A549 (cell line): ENCODE results near the gene CALN1. TPM values are rescaled to one million over a fixed set of nuclear protein-coding genes. Genes with fewer than 3 reads are reported as not detected.

Experiments used
- ATAC-seq, 2 experiments: fragments of 200-7000 bp in 1 of 2; fragments of >200 bp in 1 of 2; cut with Nextera tagmentation in 1 of 2; cut with Tn5 transposase in 1 of 2; 3 replicates each; pipeline versions ENCODE4 v1.8.0 to v1.9.1; 2018 to 2020; ENCODE audit warnings: mild to moderate bottlenecking in 1 of 2, moderate library complexity in 1 of 2
- CTCF ChIA-PET: fragments of 300-600 bp; sonication (Branson Sonifier 250); formaldehyde crosslinking; extraction: SDS; loops from one replicate; lab custom pipeline; 2021; ENCODE audit warnings: antibody characterized with exemption, inconsistent platforms; lab: Yijun Ruan, JAX
- POLR2A ChIA-PET: fragments of 350-600 bp; formaldehyde crosslinking; extraction: SDS; loops from one replicate; lab custom pipeline; 2021; ENCODE audit warnings: antibody characterized with exemption, inconsistent platforms; lab: Yijun Ruan, JAX
- DNase-seq, 2 experiments: peaks; one replicate each; pipeline versions ENCODE4 v3.0.0 to v3.0.0-alpha.2; 2011 to 2016; ENCODE audit warnings: low read depth in 1 of 2, low spot score in 1 of 2
- FAIRE-seq: peaks from 2 replicates; lab custom pipeline; 2011; peaks lifted over from hg19 to GRCh38; lab: Jason Lieb, UNC
- H3K27ac ChIP-seq, 2 experiments: fragments of >200 bp; sonication (Bioruptor Twin); formaldehyde crosslinking; 3 replicates each; pipeline ENCODE4 v1.5.1; 2016 to 2017
- H3K4me1 ChIP-seq: fragments of >200 bp; sonication (Bioruptor Twin); formaldehyde crosslinking; 3 replicates; pipeline ENCODE4 v1.6.1; 2016
- H3K4me2 ChIP-seq: fragments of >200 bp; sonication (Bioruptor Twin); formaldehyde crosslinking; 3 replicates; pipeline ENCODE4 v1.6.1; 2016
- H3K4me3 ChIP-seq: fragments of >200 bp; sonication (Bioruptor Twin); formaldehyde crosslinking; 3 replicates; pipeline ENCODE4 v1.5.1; 2016
- H3K9me3 ChIP-seq: fragments of >200 bp; sonication (Bioruptor Twin); formaldehyde crosslinking; 3 replicates; pipeline ENCODE4 v1.6.1; 2016
- CBX2 ChIP-seq: fragments of 200-600 bp; sonication (generic); IDR thresholded peaks from 2 replicates; pipeline ENCODE4 v1.6.1; 2016; ENCODE audit warnings: low read depth, mild to moderate bottlenecking, borderline replicate concordance
- CHD4 ChIP-seq: fragments of 200-600 bp; sonication (generic); IDR thresholded peaks from 2 replicates; pipeline ENCODE4 v1.6.1; 2016; ENCODE audit warnings: antibody characterized with exemption, mild to moderate bottlenecking, borderline replicate concordance
- EHMT2 ChIP-seq: fragments of 200-600 bp; sonication (generic); IDR thresholded peaks from 2 replicates; pipeline ENCODE4 v1.6.1; 2016; ENCODE audit warnings: antibody characterized with exemption, low read depth, mild to moderate bottlenecking, moderate library complexity
- FOSB ChIP-seq: fragments of 250-450 bp; sonication (Bioruptor Pico); IDR thresholded peaks from 2 replicates; pipeline ENCODE4 v1.5.0; 2020; ENCODE audit warnings: mild to moderate bottlenecking, moderate library complexity
- FOSL2 ChIP-seq, 2 experiments: fragments of 450-650 bp in 1 of 2; fragments of >200 bp in 1 of 2; sonication (Bioruptor Twin) in 1 of 2; formaldehyde crosslinking; IDR thresholded peaks; 2 replicates each; pipeline versions ENCODE4 v1.5.0 to v1.6.1; 2016 to 2020; ENCODE audit warnings: mild to moderate bottlenecking in 1 of 2, moderate library complexity in 1 of 2
- GATA3 ChIP-seq: IDR thresholded peaks from 2 replicates; pipeline ENCODE4 v1.6.1; 2012; ENCODE audit warnings: borderline replicate concordance
- HDAC2 ChIP-seq: fragments of 200-600 bp; sonication (generic); IDR thresholded peaks from 2 replicates; pipeline ENCODE4 v1.6.1; 2016
- HOXA7 ChIP-seq: fragments of 250-450 bp; sonication (Bioruptor Pico); IDR thresholded peaks from 2 replicates; pipeline ENCODE4 v1.5.0; 2020; ENCODE audit warnings: mild to moderate bottlenecking, moderate library complexity
- HOXB13 ChIP-seq: fragments of 250-450 bp; sonication (Bioruptor Pico); IDR thresholded peaks from 2 replicates; pipeline ENCODE4 v1.5.0; 2020; ENCODE audit warnings: low read depth, mild to moderate bottlenecking, moderate library complexity
- HOXB5 ChIP-seq: fragments of 250-450 bp; sonication (Bioruptor Pico); IDR thresholded peaks from 2 replicates; pipeline ENCODE4 v1.5.0; 2020; ENCODE audit warnings: mild to moderate bottlenecking, moderate library complexity
- JUN ChIP-seq, 2 experiments: fragments of >200 bp; sonication (Bioruptor Twin); formaldehyde crosslinking; IDR thresholded peaks; 2 replicates in 1 of 2; 3 replicates in 1 of 2; pipeline ENCODE4 v1.6.1; 2016 to 2017
- JUNB ChIP-seq: fragments of >200 bp; sonication (Bioruptor Twin); formaldehyde crosslinking; IDR thresholded peaks from 2 replicates; pipeline ENCODE4 v1.6.1; 2016
- KDM1A ChIP-seq: fragments of 200-600 bp; sonication (generic); IDR thresholded peaks from 2 replicates; pipeline ENCODE4 v1.6.1; 2016; ENCODE audit warnings: low read depth, mild to moderate bottlenecking
- MAFK ChIP-seq: fragments of 450-650 bp; IDR thresholded peaks from 2 replicates; pipeline ENCODE4 v1.6.1; 2014; ENCODE audit not compliant: partially characterized antibody
- MAZ ChIP-seq: fragments of 150-350 bp; IDR thresholded peaks from 2 replicates; pipeline ENCODE4 v1.6.1; 2014; ENCODE audit warnings: antibody characterized with exemption, low read depth, low read length, borderline replicate concordance
- NFE2L2 ChIP-seq: fragments of 150-350 bp; conservative IDR thresholded peaks from 2 replicates; pipeline ENCODE4 v1.6.1; 2014; ENCODE audit warnings: low read length
- NR3C1 ChIP-seq: fragments of >200 bp; sonication (Bioruptor Twin); formaldehyde crosslinking; IDR thresholded peaks from 3 replicates; pipeline ENCODE4 v1.6.1; 2017
- PBX3 ChIP-seq: IDR thresholded peaks from 2 replicates; pipeline ENCODE4 v1.6.1; 2012
- POLR2A ChIP-seq: IDR thresholded peaks from 2 replicates; pipeline ENCODE4 v1.6.1; 2012; ENCODE audit warnings: mild to moderate bottlenecking, low read length
- RFX5 ChIP-seq: fragments of 450-650 bp; IDR thresholded peaks from 2 replicates; pipeline ENCODE4 v1.7.1; 2014; ENCODE audit warnings: antibody characterized with exemption, mild to moderate bottlenecking, moderate library complexity
- RNF2 ChIP-seq: fragments of 200-600 bp; sonication (generic); IDR thresholded peaks from 2 replicates; pipeline ENCODE4 v1.6.1; 2016; ENCODE audit warnings: low read depth, mild to moderate bottlenecking, antibody characterized with exemption, moderate library complexity, borderline replicate concordance
- SMC3 ChIP-seq: fragments of >200 bp; sonication (Bioruptor Twin); formaldehyde crosslinking; IDR thresholded peaks from 3 replicates; pipeline ENCODE4 v1.6.1; 2018; ENCODE audit warnings: inconsistent platforms
- TFCP2L1 ChIP-seq: fragments of 250-450 bp; sonication (Bioruptor Pico); IDR thresholded peaks from 2 replicates; pipeline ENCODE4 v1.5.0; 2021; ENCODE audit warnings: mild to moderate bottlenecking
- TP53 ChIP-seq: fragments of 250-450 bp; sonication (Bioruptor Pico); IDR thresholded peaks from 2 replicates; pipeline ENCODE4 v1.5.0; 2021; ENCODE audit warnings: mild to moderate bottlenecking, moderate library complexity
- ZFP36 ChIP-seq: fragments of 450-650 bp; IDR thresholded peaks from 2 replicates; pipeline ENCODE4 v1.6.1; 2014; ENCODE audit warnings: borderline replicate concordance; ENCODE audit not compliant: partially characterized antibody
- ZNF302 ChIP-seq: fragments of 250-450 bp; sonication (Bioruptor Pico); IDR thresholded peaks from 2 replicates; pipeline ENCODE4 v1.9.0; 2021; ENCODE audit warnings: inconsistent platforms, mild to moderate bottlenecking, moderate library complexity
- WGBS: methylation state at CpG from one replicate; pipeline ENCODE4 v1.1.6; 2017; ENCODE audit errors: missing lambda C conversion rate; 5-methylcytosine and 5-hydroxymethylcytosine counted together
- polyA plus RNA-seq, 4 experiments: library from polyadenylated mRNA; depleted of rRNA in 3 of 4; stranded (reverse); fragments of >200 nt; fragmentation: RNase III in 1 of 4; extraction: RNeasy Plus Mini Kit Qiagen cat#74134 plus additional on column Dnase treatment in 1 of 4; gene quantifications; 2 replicates in 3 of 4; 3 replicates in 1 of 4; pipeline ENCODE4 v1.2.3, GENCODE V29; 2011 to 2017
- TF ChIP-seq, protein P1 (sequence below): IDR thresholded peaks from 2 replicates; pipeline ENCODE4 v1.6.1; 2012
- TF ChIP-seq, protein P2 (sequence below): fragments of >200 bp; sonication (Bioruptor Twin); formaldehyde crosslinking; IDR thresholded peaks from 3 replicates; pipeline ENCODE4 v1.5.1; 2016
- TF ChIP-seq, protein P3 (sequence below): fragments of 450-650 bp; IDR thresholded peaks from 2 replicates; pipeline ENCODE4 v1.6.1; 2014; ENCODE audit warnings: antibody characterized with exemption

The CALN1 gene
- polyA plus RNA-seq, 2 of the 4 experiments (the other 2 are of a cell fraction), result not detected

DNA sequence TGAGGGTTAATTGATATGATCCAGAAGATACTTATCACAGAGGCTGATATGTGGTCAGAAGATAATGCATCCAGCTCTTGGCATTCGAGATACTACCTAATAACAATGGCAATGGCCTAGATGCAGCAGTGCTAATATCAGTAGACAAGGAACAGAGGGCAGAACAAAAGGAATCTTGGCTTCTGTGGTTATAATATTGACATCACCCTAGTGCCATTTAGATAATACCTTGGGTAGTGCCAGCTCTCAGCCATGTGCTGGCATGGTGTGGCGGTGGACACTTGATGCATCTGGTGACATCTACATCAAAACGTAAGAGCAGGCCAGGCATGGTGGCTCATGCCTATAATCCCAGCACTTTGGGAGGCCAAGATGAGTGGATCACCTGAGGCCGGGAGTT, 101.8 kb downstream of the CALN1 start:
- no peak for FAIRE-seq
- POLR2A ChIA-PET, result no interaction called here
- H3K4me3 ChIP-seq, result no peak overlapping the region
- H3K4me2 ChIP-seq, result no peak overlapping the region
- no peak for DNase-seq
- no peak overlapping the region for H3K27ac ChIP-seq
- no peaks in the 10 kb centered on the region for H3K9me3 ChIP-seq
- WGBS, result 13% methylated on average over 3 of the region's 4 CpGs
- CTCF ChIA-PET, result no interaction called here
- no peak for ATAC-seq
- H3K4me1 ChIP-seq, result no peaks in the 10 kb centered on the region
- TF ChIP-seq RFX5 (no peak), TFCP2L1 (CRISPR knock-in tag) (no peak), MAFK (no peak), NR3C1 (no peak)

- POLR2A ChIA-PET, result no interaction called here
- CTCF ChIA-PET, result no interaction called here
- no peak for FAIRE-seq
- Histone ChIP-seq H3K4me2 (no peak overlapping the region), H3K4me1 (no peaks in the 10 kb centered on the region), H3K4me3 (no peak overlapping the region), H3K9me3 (no peaks in the 10 kb centered on the region), H3K27ac (no peak overlapping the region)
- 8% methylated on average over 9 of the region's 9 CpGs for WGBS
- TF ChIP-seq RFX5, result no peak
- TF ChIP-seq JUNB, result no peak
- TF ChIP-seq POLR2A, result no peak
- no peak for TF ChIP-seq NFE2L2
- TF ChIP-seq MAZ, result no peak
- TF ChIP-seq GATA3, result no peak
- no peak for TF ChIP-seq NR3C1
- TF ChIP-seq SMC3, result no peak
- TF ChIP-seq, protein P1, sequence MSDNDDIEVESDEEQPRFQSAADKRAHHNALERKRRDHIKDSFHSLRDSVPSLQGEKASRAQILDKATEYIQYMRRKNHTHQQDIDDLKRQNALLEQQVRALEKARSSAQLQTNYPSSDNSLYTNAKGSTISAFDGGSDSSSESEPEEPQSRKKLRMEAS, result no peak
- TF ChIP-seq, protein P2, sequence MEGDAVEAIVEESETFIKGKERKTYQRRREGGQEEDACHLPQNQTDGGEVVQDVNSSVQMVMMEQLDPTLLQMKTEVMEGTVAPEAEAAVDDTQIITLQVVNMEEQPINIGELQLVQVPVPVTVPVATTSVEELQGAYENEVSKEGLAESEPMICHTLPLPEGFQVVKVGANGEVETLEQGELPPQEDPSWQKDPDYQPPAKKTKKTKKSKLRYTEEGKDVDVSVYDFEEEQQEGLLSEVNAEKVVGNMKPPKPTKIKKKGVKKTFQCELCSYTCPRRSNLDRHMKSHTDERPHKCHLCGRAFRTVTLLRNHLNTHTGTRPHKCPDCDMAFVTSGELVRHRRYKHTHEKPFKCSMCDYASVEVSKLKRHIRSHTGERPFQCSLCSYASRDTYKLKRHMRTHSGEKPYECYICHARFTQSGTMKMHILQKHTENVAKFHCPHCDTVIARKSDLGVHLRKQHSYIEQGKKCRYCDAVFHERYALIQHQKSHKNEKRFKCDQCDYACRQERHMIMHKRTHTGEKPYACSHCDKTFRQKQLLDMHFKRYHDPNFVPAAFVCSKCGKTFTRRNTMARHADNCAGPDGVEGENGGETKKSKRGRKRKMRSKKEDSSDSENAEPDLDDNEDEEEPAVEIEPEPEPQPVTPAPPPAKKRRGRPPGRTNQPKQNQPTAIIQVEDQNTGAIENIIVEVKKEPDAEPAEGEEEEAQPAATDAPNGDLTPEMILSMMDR, result no peak
- TF ChIP-seq RNF2, result no peak
- TF ChIP-seq JUN (IDR thresholded peaks at IDR 0.05), result no peak
- TF ChIP-seq HOXB13, result no peak
- ATAC-seq, result no peak
- no peak for DNase-seq
These were observed 102.7 kb downstream of the CALN1 start for GRCh38 chr7:72309476-72309875.

DNA sequence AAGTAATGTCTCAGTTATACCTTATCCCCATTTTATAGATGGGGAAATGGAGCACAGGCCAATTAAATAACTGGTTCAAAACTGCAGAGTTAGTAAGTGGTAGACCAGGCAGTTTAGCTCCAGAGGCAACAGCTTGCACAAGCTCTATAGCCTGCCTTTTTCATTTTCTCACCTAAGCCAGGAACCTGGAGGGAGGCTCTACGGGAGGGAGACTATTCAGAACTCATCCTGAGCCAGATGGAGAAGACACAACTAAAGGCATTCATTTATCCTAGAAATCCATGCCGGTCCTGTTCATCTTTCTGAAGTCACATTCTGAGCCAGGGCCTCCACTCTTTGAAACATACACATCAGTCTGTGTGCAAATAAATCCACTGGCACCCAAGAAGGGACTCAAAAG, 103.2 kb downstream of the CALN1 start:
- H3K9me3 ChIP-seq, result no peaks in the 10 kb centered on the region
- H3K4me2 ChIP-seq, result no peak overlapping the region
- no peaks in the 10 kb centered on the region for H3K4me1 ChIP-seq
- CTCF ChIA-PET, result interaction anchor here (0.7 kb wide), 1 partner anchor 12 kb away, joined by 6 read pairs; no protein-coding TSS in a partner anchor
- TF ChIP-seq KDM1A, result no peak
- no peak for TF ChIP-seq CBX2
- TF ChIP-seq, protein P3, sequence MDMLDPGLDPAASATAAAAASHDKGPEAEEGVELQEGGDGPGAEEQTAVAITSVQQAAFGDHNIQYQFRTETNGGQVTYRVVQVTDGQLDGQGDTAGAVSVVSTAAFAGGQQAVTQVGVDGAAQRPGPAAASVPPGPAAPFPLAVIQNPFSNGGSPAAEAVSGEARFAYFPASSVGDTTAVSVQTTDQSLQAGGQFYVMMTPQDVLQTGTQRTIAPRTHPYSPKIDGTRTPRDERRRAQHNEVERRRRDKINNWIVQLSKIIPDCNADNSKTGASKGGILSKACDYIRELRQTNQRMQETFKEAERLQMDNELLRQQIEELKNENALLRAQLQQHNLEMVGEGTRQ, result no peak
- TF ChIP-seq ZNF302 (CRISPR knock-in tag), result no peak
- TF ChIP-seq HOXB5 (CRISPR knock-in tag), result no peak
- no peak for TF ChIP-seq GATA3
- no peak for TF ChIP-seq HOXA7 (CRISPR knock-in tag)
- no peak for TF ChIP-seq TFCP2L1 (CRISPR knock-in tag)
- H3K4me3 ChIP-seq, result no peak overlapping the region
- POLR2A ChIA-PET, result no interaction called here
- ATAC-seq (no peak), DNase-seq (no peak), FAIRE-seq (no peak)
- no peak overlapping the region for H3K27ac ChIP-seq
- 6% methylated on average over 2 of the region's 2 CpGs for WGBS

DNA sequence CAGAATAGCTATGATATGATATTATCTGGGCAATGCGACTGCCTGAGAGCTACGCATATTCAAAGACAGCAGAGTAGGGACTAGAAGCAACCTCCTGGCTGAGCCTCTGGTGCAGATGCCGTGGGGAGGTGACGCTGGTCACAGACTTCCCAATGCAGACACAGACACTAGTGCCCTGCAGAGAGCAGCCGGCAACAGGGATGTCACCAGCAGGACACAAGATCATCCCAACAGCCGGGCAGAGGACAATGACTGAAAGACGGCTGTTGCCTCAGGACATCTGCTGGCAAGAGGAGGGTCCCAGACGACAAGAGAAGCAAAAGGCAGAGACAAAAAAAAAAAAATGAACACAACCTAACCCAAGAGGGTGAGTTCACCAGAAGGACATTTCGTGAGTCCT, 104.6 kb downstream of the CALN1 start:
- Histone ChIP-seq H3K27ac (no peak overlapping the region), H3K4me3 (no peak overlapping the region), H3K9me3 (no peaks in the 10 kb centered on the region), H3K4me2 (no peak overlapping the region), H3K4me1 (no peaks in the 10 kb centered on the region)
- no peak for TF ChIP-seq FOSB
- no peak for TF ChIP-seq POLR2A
- TF ChIP-seq FOSL2 (IDR thresholded peaks at IDR 0.05), result no peak
- no peak for TF ChIP-seq FOSL2 (CRISPR knock-in tag; IDR thresholded peaks at IDR 0.05)
- TF ChIP-seq TP53 (CRISPR knock-in tag), result no peak
- no peak for TF ChIP-seq CHD4
- TF ChIP-seq NFE2L2, result no peak
- no peak for TF ChIP-seq HDAC2
- no peak for TF ChIP-seq RNF2
- TF ChIP-seq PBX3, result no peak
- TF ChIP-seq EHMT2, result no peak
- no peak for TF ChIP-seq ZFP36
- DNase-seq (no peak), FAIRE-seq (no peak), ATAC-seq (no peak)
- 43% methylated on average over 8 of the region's 9 CpGs for WGBS
- CTCF ChIA-PET, result no interaction called here
- POLR2A ChIA-PET, result no interaction called here
